Kidney (tissue), 14 donors: ENCODE data around the gene IMMP2L. TPM values are rescaled to one million over a fixed set of nuclear protein-coding genes. Genes with fewer than 3 reads are reported as not detected.

Experiments used
- DNase-seq, 5 donors: peaks; one replicate each; pipeline ENCODE4 v3.0.0-alpha.2; 2013 to 2020
- FAIRE-seq: peaks from 2 replicates; lab custom pipeline; 2012; peaks lifted over from hg19 to GRCh38; lab: Jason Lieb, UNC
- H3K27ac ChIP-seq, 2 donors: one replicate each; pipeline ENCODE4 v1.7.0; 2013; ENCODE audit warnings: low read depth in 2 of 2, low read length in 2 of 2, inconsistent platforms in 1 of 2
- H3K27me3 ChIP-seq: one replicate; pipeline ENCODE4 v1.7.1; 2013; ENCODE audit warnings: low read length, inconsistent platforms; ENCODE audit not compliant: control insufficient read depth, insufficient read depth
- H3K36me3 ChIP-seq, 3 donors: one replicate each; pipeline versions ENCODE4 v1.7.0 to v1.7.1; 2013; ENCODE audit warnings: low read length in 3 of 3, control low read depth in 1 of 3, inconsistent platforms in 1 of 3; ENCODE audit not compliant: insufficient read depth in 3 of 3, control insufficient read depth in 2 of 3
- H3K4me1 ChIP-seq, 3 donors: one replicate each; pipeline versions ENCODE4 v1.7.0 to v1.7.1; 2013; ENCODE audit warnings: low read length in 3 of 3, inconsistent platforms in 1 of 3, low read depth in 1 of 3; ENCODE audit not compliant: control insufficient read depth in 2 of 3, insufficient read depth in 2 of 3
- H3K4me3 ChIP-seq, 3 donors: one replicate each; pipeline versions ENCODE4 v1.7.0 to v1.8.1; 2013; ENCODE audit warnings: low read length in 3 of 3, control low read depth in 1 of 3, inconsistent platforms in 1 of 3
- H3K9ac ChIP-seq, 3 donors: one replicate each; pipeline versions ENCODE4 v1.7.0 to v1.7.1; 2013; ENCODE audit warnings: low read length in 3 of 3, control low read depth in 1 of 3, inconsistent platforms in 1 of 3
- H3K9me3 ChIP-seq, 3 donors: one replicate each; pipeline versions ENCODE4 v1.7.0 to v1.7.1; 2013; ENCODE audit warnings: low read length in 3 of 3, control low read depth in 1 of 3, inconsistent platforms in 1 of 3; ENCODE audit not compliant: control insufficient read depth in 2 of 3, insufficient read depth in 1 of 3
- CTCF ChIP-seq: IDR thresholded peaks from 3 replicates; pipeline ENCODE4 v1.5.1; 2012; ENCODE audit warnings: mild to moderate bottlenecking, moderate library complexity, borderline replicate concordance; ENCODE audit not compliant: insufficient read depth; ENCODE audit errors: extremely low read depth
- intact Hi-C: fragments of 100-400 bp; cut with DNase I; formaldehyde crosslinking; loops from one replicate; pipeline ENCODE4 v1.11.1; 2022
- polyA plus RNA-seq: library from polyadenylated mRNA; stranded (reverse); fragments of 350-450 nt; fragmentation: Illumina TruSeq; extraction: RNeasy Lipid Tissue Mini Kit (QIAGEN cat#74804); gene quantifications from one replicate; pipeline ENCODE4 v1.2.3, GENCODE V29; 2014; ENCODE audit warnings: low read depth, low replicate concordance; ENCODE audit not compliant: insufficient read depth
- total RNA-seq: library from RNA; stranded (reverse); fragmentation: NEBNext Ultra II Directional; extraction: Animal tissue kit (Norgen Biotek cat#: 25700); gene quantifications from one replicate; pipeline ENCODE4 v1.2.1, GENCODE V29; 2021
- donor health status: control.
- donor health status: control.
- donor health status: control.
- donor health status: control.
- donor health status: control.
- donor health status: DM: yes; HTN: yes; CAD: no.
- donor health status: Normal renal cell carcinoma (clear cell type).

IMMP2L gene
- total and polyA plus RNA-seq, 2 donors from 2014 or later = 46.4 to 52.1 TPM

GRCh38 chr7:111268941-111269340 is 293.4 kb downstream of the IMMP2L start:
- intact Hi-C loops = no loop called here
- Histone ChIP-seq H3K9me3 (no peaks in the 10 kb centered on the region), H3K27ac (no peak overlapping the region), H3K4me3 (no peak overlapping the region), H3K27me3 (no peaks in the 10 kb centered on the region), H3K36me3 (no peaks in the 10 kb centered on the region), H3K9ac (no peak overlapping the region), H3K4me1 (peaks cover 0 to 8% (median 2%) of the 10 kb centered on the region in 3 donors)
- DNase-seq (no peak), FAIRE-seq (no peak)
- TF ChIP-seq CTCF = no peak

- no peak overlapping the region for H3K4me3 ChIP-seq
- H3K9me3 ChIP-seq = no peaks in the 10 kb centered on the region
- FAIRE-seq = no peak
- peaks cover 0 to 8% (median 2%) of the 10 kb centered on the region in 3 donors for H3K4me1 ChIP-seq
- no peak overlapping the region for H3K9ac ChIP-seq
- DNase-seq = peak in 2 of 5 donors; percentile 12 to 28
- H3K27ac ChIP-seq = no peak overlapping the region
- intact Hi-C loops = no loop called here
- H3K27me3 ChIP-seq = no peaks in the 10 kb centered on the region
- no peak for TF ChIP-seq CTCF
- no peaks in the 10 kb centered on the region for H3K36me3 ChIP-seq
Observed at GRCh38 chr7:111266613-111267012, 295.7 kb downstream of the IMMP2L start.

GRCh38 chr7:111265394-111265793 is 296.9 kb downstream of the IMMP2L start:
- H3K4me3 ChIP-seq = no peak overlapping the region
- no peak for TF ChIP-seq CTCF
- intact Hi-C loops = no loop called here
- H3K4me1 ChIP-seq = peaks cover 0 to 8% (median 2%) of the 10 kb centered on the region in 3 donors
- FAIRE-seq (no peak), DNase-seq (no peak)
- H3K9ac ChIP-seq = no peak overlapping the region
- no peaks in the 10 kb centered on the region for H3K36me3 ChIP-seq
- no peak overlapping the region for H3K27ac ChIP-seq
- H3K9me3 ChIP-seq = no peaks in the 10 kb centered on the region
- H3K27me3 ChIP-seq = no peaks in the 10 kb centered on the region

GRCh38 chr7:111264981-111265380 is 297.3 kb downstream of the IMMP2L start:
- H3K36me3 ChIP-seq = no peaks in the 10 kb centered on the region
- FAIRE-seq (no peak), DNase-seq (no peak)
- no peak for TF ChIP-seq CTCF
- no peaks in the 10 kb centered on the region for H3K27me3 ChIP-seq
- H3K27ac ChIP-seq = no peak overlapping the region
- no peak overlapping the region for H3K9ac ChIP-seq
- no peaks in the 10 kb centered on the region for H3K9me3 ChIP-seq
- intact Hi-C loops = no loop called here
- no peak overlapping the region for H3K4me3 ChIP-seq
- peaks cover 0 to 8% (median 2%) of the 10 kb centered on the region in 3 donors for H3K4me1 ChIP-seq
